Neural progenitor cell (in vitro differentiated cells): ENCODE data around the gene ARL8A.
A peak's percentile ranks its signal among the peaks of the same experiment; 100 is the strongest.

Source experiments
- CTCF ChIP-seq: fragments of 200-600 bp; sonication (generic); IDR thresholded peaks from 2 replicates; pipeline ENCODE4 v1.5.1; 2017; ENCODE audit warnings: antibody characterized with exemption, mild to moderate bottlenecking
- EZH2phosphoT487 ChIP-seq: fragments of 200-600 bp; sonication (generic); IDR thresholded peaks from 2 replicates; pipeline ENCODE4 v1.6.1; 2017; ENCODE audit warnings: antibody characterized with exemption

- TF ChIP-seq CTCF: peak; percentile 72
- TF ChIP-seq EZH2phosphoT487: no peak
Observed at GRCh38 chr1:202154766-202155477, 10.4 kb upstream of the ARL8A start.
